Testis (tissue), 2 donors: Measurements from ENCODE around the gene IGFBP5.

ENCODE experiments used
- POLR2A ChIP-seq: fragments of 450-650 bp; IDR thresholded peaks from one replicate; pipeline ENCODE4 v1.6.1; 2017; ENCODE audit warnings: antibody characterized with exemption, mild to moderate bottlenecking, moderate library complexity
- TF ChIP-seq, protein P1 (sequence below), 3 experiments: fragments of 450-650 bp in 2 of 3; fragments of 200-600 bp in 1 of 3; sonication (generic) in 1 of 3; IDR thresholded peaks; one replicate each; pipeline ENCODE4 v1.5.1; 2016 to 2019; ENCODE audit warnings: antibody characterized with exemption in 3 of 3, mild to moderate bottlenecking in 2 of 3, moderate library complexity in 1 of 3

DNA sequence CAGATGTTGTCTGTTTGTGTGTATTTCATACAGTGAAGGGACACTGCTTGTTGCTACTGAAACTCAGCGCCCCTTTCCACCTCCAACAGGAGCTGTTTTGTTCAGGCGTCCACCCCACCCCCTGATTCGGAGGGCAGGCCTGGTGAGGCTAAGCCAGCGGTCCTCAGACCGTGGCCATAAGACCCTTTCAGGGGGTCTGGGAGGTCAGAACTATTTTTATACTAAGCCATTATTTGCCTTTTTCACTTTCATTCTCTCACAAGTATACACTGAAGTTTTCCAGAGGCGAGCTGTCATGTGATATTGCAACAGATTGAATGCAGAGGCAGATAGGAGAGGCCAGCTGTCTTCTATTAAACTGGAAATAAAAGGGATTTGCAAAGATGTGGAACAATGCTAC is 39.7 kb upstream of the IGFBP5 start:
- TF ChIP-seq, protein P1, sequence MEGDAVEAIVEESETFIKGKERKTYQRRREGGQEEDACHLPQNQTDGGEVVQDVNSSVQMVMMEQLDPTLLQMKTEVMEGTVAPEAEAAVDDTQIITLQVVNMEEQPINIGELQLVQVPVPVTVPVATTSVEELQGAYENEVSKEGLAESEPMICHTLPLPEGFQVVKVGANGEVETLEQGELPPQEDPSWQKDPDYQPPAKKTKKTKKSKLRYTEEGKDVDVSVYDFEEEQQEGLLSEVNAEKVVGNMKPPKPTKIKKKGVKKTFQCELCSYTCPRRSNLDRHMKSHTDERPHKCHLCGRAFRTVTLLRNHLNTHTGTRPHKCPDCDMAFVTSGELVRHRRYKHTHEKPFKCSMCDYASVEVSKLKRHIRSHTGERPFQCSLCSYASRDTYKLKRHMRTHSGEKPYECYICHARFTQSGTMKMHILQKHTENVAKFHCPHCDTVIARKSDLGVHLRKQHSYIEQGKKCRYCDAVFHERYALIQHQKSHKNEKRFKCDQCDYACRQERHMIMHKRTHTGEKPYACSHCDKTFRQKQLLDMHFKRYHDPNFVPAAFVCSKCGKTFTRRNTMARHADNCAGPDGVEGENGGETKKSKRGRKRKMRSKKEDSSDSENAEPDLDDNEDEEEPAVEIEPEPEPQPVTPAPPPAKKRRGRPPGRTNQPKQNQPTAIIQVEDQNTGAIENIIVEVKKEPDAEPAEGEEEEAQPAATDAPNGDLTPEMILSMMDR (IDR thresholded peaks at IDR 0.05) = no peak
- no peak for TF ChIP-seq POLR2A
